Measurements from ENCODE around the gene PGGHG. TPM values are rescaled to one million over a fixed set of nuclear protein-coding genes. Genes with fewer than 3 reads are reported as not detected.
"Not testable (repeated sequence)": the region's sequence is repeated elsewhere in the genome, so short reads cannot be mapped to it uniquely, and the experiment has no call there.

PGGHG gene
- total and polyA plus RNA-seq, 3 experiments from 2014 or later: 9.8 to 81.2 (median 81.0) TPM

GRCh38 chr11:319121-319887 lies 30.4 kb downstream of the PGGHG start:
- Mint-ChIP-seq H3K27ac (peak overlapping the region; percentile 84 to 97 (median 95)), H3K4me3 (peak overlapping the region; percentile 82 to 94 (median 89)), H3K4me1 (peaks cover 27 to 43% (median 34%) of the 10 kb centered on the region in 3 donors), H3K36me3 (peaks cover 6 to 19% (median 11%) of the 10 kb centered on the region in 3 donors)
- DNase-seq; H3K36me3 ChIP-seq (ENCODE audit: insufficient read depth, low read length); H3K27me3 Mint-ChIP-seq; H3K27me3 ChIP-seq (ENCODE audit: insufficient read depth, low read length, poor library complexity, severe bottlenecking); H3K9me3 ChIP-seq (ENCODE audit: low read length); H3K9me3 Mint-ChIP-seq; H3K27ac ChIP-seq (ENCODE audit: low read depth, low read length): not testable (repeated sequence)
- POLR2A ChIA-PET: interaction anchor here (1.1 kb wide), 1 partner anchor 10 kb away, joined by 4 read pairs; no protein-coding TSS in a partner anchor
- Histone ChIP-seq H3K4me3 (ENCODE audit: low read length) (peak overlapping the region; percentile 16), H3K4me1 (ENCODE audit: insufficient read depth, low read length) (peaks cover 22% of the 10 kb centered on the region)
- CTCF ChIA-PET: interaction anchor here (0.7 to 1.2 kb wide), 2 partner anchors 10 to 38 kb away, joined by 3 read pairs; no protein-coding TSS in a partner anchor

- H3K27ac ChIP-seq (ENCODE audit: low read depth, low read length); H3K36me3 ChIP-seq (ENCODE audit: insufficient read depth, low read length); POLR2A ChIA-PET; H3K27me3 ChIP-seq (ENCODE audit: insufficient read depth, low read length, poor library complexity, severe bottlenecking); DNase-seq; H3K27me3 Mint-ChIP-seq; H3K9me3 Mint-ChIP-seq; H3K9me3 ChIP-seq (ENCODE audit: low read length): not testable (repeated sequence)
- Mint-ChIP-seq H3K36me3 (peaks cover 5 to 14% (median 9%) of the 10 kb centered on the region in 3 donors), H3K4me3 (peak overlapping the region; percentile 82 to 94 (median 89)), H3K27ac (peak overlapping the region; percentile 84 to 98 (median 95)), H3K4me1 (peaks cover 29 to 48% (median 40%) of the 10 kb centered on the region in 3 donors)
- Histone ChIP-seq H3K4me3 (ENCODE audit: low read length) (peak overlapping the region; percentile 16), H3K4me1 (ENCODE audit: insufficient read depth, low read length) (peaks cover 28% of the 10 kb centered on the region)
- CTCF ChIA-PET: interaction anchor here (1.2 kb wide), 1 partner anchor 10 kb away, joined by 3 read pairs; no protein-coding TSS in a partner anchor
Observed at GRCh38 chr11:319888-320273, 31.0 kb downstream of the PGGHG start.

- peaks cover 0 to 2% (median 0%) of the 10 kb centered on the region in 3 donors for H3K36me3 Mint-ChIP-seq
- Histone ChIP-seq H3K27ac (ENCODE audit: low read depth, low read length) (peak overlapping the region; percentile 55), H3K4me1 (ENCODE audit: insufficient read depth, low read length) (peaks cover 38% of the 10 kb centered on the region), H3K9me3 (ENCODE audit: low read length) (no peaks in the 10 kb centered on the region), H3K27me3 (ENCODE audit: insufficient read depth, low read length, poor library complexity, severe bottlenecking) (no peaks in the 10 kb centered on the region), H3K36me3 (ENCODE audit: insufficient read depth, low read length) (no peaks in the 10 kb centered on the region), H3K4me3 (ENCODE audit: low read length) (no peak overlapping the region)
- H3K27ac Mint-ChIP-seq: peak overlapping the region in 1 of 8 donors; percentile 79
- ChIA-PET CTCF (interaction anchor here (1.3 kb wide), 1 partner anchor 9 kb away, joined by 4 read pairs; no protein-coding TSS in a partner anchor), POLR2A (no interaction called here)
- H3K4me3 Mint-ChIP-seq: peak overlapping the region in 1 of 7 donors; percentile 43
- H3K4me1 Mint-ChIP-seq: peaks cover 43 to 63% (median 52%) of the 10 kb centered on the region in 3 donors
- no peaks in the 10 kb centered on the region for H3K9me3 Mint-ChIP-seq
- no peaks in the 10 kb centered on the region for H3K27me3 Mint-ChIP-seq
- DNase-seq: no peak
Observed at GRCh38 chr11:324156-324555, 35.2 kb downstream of the PGGHG start.

- CTCF ChIA-PET: interaction anchor here (1.3 to 1.4 kb wide), 2 partner anchors 10 to 31 kb away, joined by 3 to 4 read pairs; no protein-coding TSS in a partner anchor
- DNase-seq; H3K36me3 Mint-ChIP-seq; H3K36me3 ChIP-seq (ENCODE audit: insufficient read depth, low read length); H3K9me3 Mint-ChIP-seq; H3K27me3 Mint-ChIP-seq; H3K9me3 ChIP-seq (ENCODE audit: low read length); H3K4me3 ChIP-seq (ENCODE audit: low read length); POLR2A ChIA-PET; H3K27me3 ChIP-seq (ENCODE audit: insufficient read depth, low read length, poor library complexity, severe bottlenecking): not testable (repeated sequence)
- peak overlapping the region; percentile 55 for H3K27ac ChIP-seq (ENCODE audit: low read depth, low read length)
- H3K27ac Mint-ChIP-seq: peak overlapping the region; percentile 9 to 79 (median 59)
- H3K4me1 Mint-ChIP-seq: peaks cover 47 to 64% (median 54%) of the 10 kb centered on the region in 3 donors
- peak overlapping the region in 3 of 7 donors; percentile 29 to 43 (median 32) for H3K4me3 Mint-ChIP-seq
- peaks cover 40% of the 10 kb centered on the region for H3K4me1 ChIP-seq (ENCODE audit: insufficient read depth, low read length)
Observed at GRCh38 chr11:324593-325517, 35.9 kb downstream of the PGGHG start.

GRCh38 chr11:325796-326591 lies 37.1 kb downstream of the PGGHG start:
- no peaks in the 10 kb centered on the region for H3K27me3 ChIP-seq (ENCODE audit: insufficient read depth, low read length, poor library complexity, severe bottlenecking)
- peak overlapping the region; percentile 55 for H3K4me3 ChIP-seq (ENCODE audit: low read length)
- no peaks in the 10 kb centered on the region for H3K27me3 Mint-ChIP-seq
- H3K9me3 ChIP-seq (ENCODE audit: low read length): no peaks in the 10 kb centered on the region
- H3K36me3 ChIP-seq (ENCODE audit: insufficient read depth, low read length): no peaks in the 10 kb centered on the region
- peaks cover 51% of the 10 kb centered on the region for H3K4me1 ChIP-seq (ENCODE audit: insufficient read depth, low read length)
- ChIA-PET POLR2A (interaction anchor here (1.5 kb wide), 2 partner anchors 9 to 14 kb away, joined by 4 to 7 read pairs; no protein-coding TSS in a partner anchor), CTCF (interaction anchor here (1.3 to 1.9 kb wide), 3 partner anchors 29 to 125 kb away, joined by 3 to 5 read pairs (median 3); no protein-coding TSS in a partner anchor)
- H3K36me3 Mint-ChIP-seq: no peaks in the 10 kb centered on the region
- peak overlapping the region; percentile 90 to 99 (median 95) for H3K27ac Mint-ChIP-seq
- DNase-seq: no peak
- no peaks in the 10 kb centered on the region for H3K9me3 Mint-ChIP-seq
- H3K4me1 Mint-ChIP-seq: peaks cover 52 to 64% (median 55%) of the 10 kb centered on the region in 3 donors
- peak overlapping the region; percentile 78 for H3K27ac ChIP-seq (ENCODE audit: low read depth, low read length)
- peak overlapping the region in 6 of 7 donors; percentile 46 to 81 (median 69) for H3K4me3 Mint-ChIP-seq

GRCh38 chr11:326592-326841 lies 37.6 kb downstream of the PGGHG start:
- peak overlapping the region; percentile 55 for H3K4me3 ChIP-seq (ENCODE audit: low read length)
- CTCF ChIA-PET: interaction anchor here (1.3 to 2.1 kb wide), 4 partner anchors 9 to 124 kb away, joined by 3 to 10 read pairs (median 6); no protein-coding TSS in a partner anchor
- Mint-ChIP-seq H3K27me3 (no peaks in the 10 kb centered on the region), H3K9me3 (no peaks in the 10 kb centered on the region), H3K36me3 (no peaks in the 10 kb centered on the region), H3K27ac (peak overlapping the region; percentile 90 to 99 (median 95)), H3K4me1 (peaks cover 57 to 69% (median 59%) of the 10 kb centered on the region in 3 donors), H3K4me3 (peak overlapping the region in 6 of 7 donors; percentile 62 to 81 (median 74))
- peaks cover 56% of the 10 kb centered on the region for H3K4me1 ChIP-seq (ENCODE audit: insufficient read depth, low read length)
- H3K9me3 ChIP-seq (ENCODE audit: low read length): no peaks in the 10 kb centered on the region
- no peak for DNase-seq
- no peaks in the 10 kb centered on the region for H3K36me3 ChIP-seq (ENCODE audit: insufficient read depth, low read length)
- H3K27me3 ChIP-seq (ENCODE audit: insufficient read depth, low read length, poor library complexity, severe bottlenecking): no peaks in the 10 kb centered on the region
- H3K27ac ChIP-seq (ENCODE audit: low read depth, low read length): peak overlapping the region; percentile 78
- POLR2A ChIA-PET: interaction anchor here (1.5 kb wide), 2 partner anchors 10 to 14 kb away, joined by 4 to 7 read pairs; no protein-coding TSS in a partner anchor
